ENCODE results near the gene DRAXIN.

DNA sequence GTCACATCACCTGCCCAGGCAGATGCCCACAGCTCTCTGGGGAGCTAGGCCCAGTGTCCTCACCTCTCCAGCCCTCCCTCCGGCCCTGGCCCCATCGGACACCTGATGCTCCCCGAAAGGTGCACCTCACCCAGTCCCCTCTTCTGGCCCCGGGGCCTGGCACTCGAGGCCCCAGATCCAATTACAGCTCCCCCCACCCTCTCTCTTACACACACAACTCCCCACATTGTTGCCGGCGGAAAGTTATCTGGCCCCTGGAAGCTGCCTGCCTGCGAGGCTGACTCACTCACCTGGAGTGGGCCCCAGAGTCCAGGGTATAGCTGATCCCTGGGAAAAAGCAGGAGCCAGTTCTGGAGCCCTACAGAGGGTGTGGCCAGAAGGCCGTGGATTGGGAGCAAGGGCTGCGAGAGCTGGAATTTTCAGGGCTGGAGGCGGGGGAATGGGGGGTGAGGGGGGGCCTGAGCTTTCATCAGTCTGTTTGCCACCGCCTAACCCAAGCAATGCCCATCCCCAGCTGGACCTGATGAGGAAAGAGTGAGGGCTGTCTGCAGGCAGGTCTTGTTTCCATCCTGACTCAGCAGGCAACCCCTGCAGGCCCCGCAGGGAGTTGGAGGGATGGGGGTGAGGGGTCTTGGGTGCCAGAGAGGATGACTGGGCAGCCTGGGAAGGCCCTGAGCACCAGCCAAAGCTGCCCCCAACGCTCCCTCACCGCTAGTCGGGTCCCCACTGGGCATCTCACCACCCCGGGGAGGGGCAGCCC is 38.2 kb upstream of the DRAXIN start:
- TF ChIP-seq, protein P1, sequence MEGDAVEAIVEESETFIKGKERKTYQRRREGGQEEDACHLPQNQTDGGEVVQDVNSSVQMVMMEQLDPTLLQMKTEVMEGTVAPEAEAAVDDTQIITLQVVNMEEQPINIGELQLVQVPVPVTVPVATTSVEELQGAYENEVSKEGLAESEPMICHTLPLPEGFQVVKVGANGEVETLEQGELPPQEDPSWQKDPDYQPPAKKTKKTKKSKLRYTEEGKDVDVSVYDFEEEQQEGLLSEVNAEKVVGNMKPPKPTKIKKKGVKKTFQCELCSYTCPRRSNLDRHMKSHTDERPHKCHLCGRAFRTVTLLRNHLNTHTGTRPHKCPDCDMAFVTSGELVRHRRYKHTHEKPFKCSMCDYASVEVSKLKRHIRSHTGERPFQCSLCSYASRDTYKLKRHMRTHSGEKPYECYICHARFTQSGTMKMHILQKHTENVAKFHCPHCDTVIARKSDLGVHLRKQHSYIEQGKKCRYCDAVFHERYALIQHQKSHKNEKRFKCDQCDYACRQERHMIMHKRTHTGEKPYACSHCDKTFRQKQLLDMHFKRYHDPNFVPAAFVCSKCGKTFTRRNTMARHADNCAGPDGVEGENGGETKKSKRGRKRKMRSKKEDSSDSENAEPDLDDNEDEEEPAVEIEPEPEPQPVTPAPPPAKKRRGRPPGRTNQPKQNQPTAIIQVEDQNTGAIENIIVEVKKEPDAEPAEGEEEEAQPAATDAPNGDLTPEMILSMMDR (IDR thresholded peaks at IDR 0.05) = no peak
- TF ChIP-seq POLR2AphosphoS5 (IDR thresholded peaks at IDR 0.05) (no peak), POLR2A (IDR thresholded peaks at IDR 0.05) (no peak), EP300 (IDR thresholded peaks at IDR 0.05) (no peak)

All from suprapubic skin (tissue), 4 donors.